Spinal cord (tissue), 10 donors: ENCODE results near the gene GHRH. TPM values are rescaled to one million over a fixed set of nuclear protein-coding genes. Genes with fewer than 3 reads are reported as not detected.
A peak's percentile ranks its signal among the peaks of the same experiment; 100 is the strongest.

ENCODE experiments used
- DNase-seq, 6 donors: peaks; one replicate each; pipeline versions ENCODE4 v3.0.0 to v3.0.0-alpha.2; 2013 to 2015; ENCODE audit warnings: low spot score in 6 of 6, low read depth in 4 of 6
- H3K27ac ChIP-seq: one replicate; pipeline ENCODE4 v1.5.1; 2013; ENCODE audit warnings: low read depth, low read length, control low read depth
- H3K27me3 ChIP-seq: one replicate; pipeline ENCODE4 v1.6.1; 2013; ENCODE audit warnings: low read length; ENCODE audit not compliant: control insufficient read depth, insufficient read depth
- H3K36me3 ChIP-seq: one replicate; pipeline ENCODE4 v1.6.1; 2013; ENCODE audit warnings: low read length; ENCODE audit not compliant: control insufficient read depth, insufficient read depth
- H3K4me1 ChIP-seq: one replicate; pipeline ENCODE4 v1.6.1; 2013; ENCODE audit warnings: low read length; ENCODE audit not compliant: control insufficient read depth, insufficient read depth
- H3K4me3 ChIP-seq: one replicate; pipeline ENCODE4 v1.5.1; 2013; ENCODE audit warnings: low read depth, low read length, control low read depth
- H3K9me3 ChIP-seq: one replicate; pipeline ENCODE4 v1.6.1; 2013; ENCODE audit warnings: low read length; ENCODE audit not compliant: control insufficient read depth, insufficient read depth
- WGBS: methylation state at CpG from one replicate; pipeline ENCODE4 v1.1.5; 2013; ENCODE audit warnings: missing lambda C conversion rate; ENCODE audit not compliant: insufficient coverage; 5-methylcytosine and 5-hydroxymethylcytosine counted together
- polyA plus RNA-seq, 2 donors: library from polyadenylated mRNA; unstranded; fragments of 120-200 nt; gene quantifications; one replicate each; pipeline ENCODE4 v1.2.1, GENCODE V29; 2013; ENCODE audit not compliant: insufficient read length in 2 of 2
- total RNA-seq, 2 donors: library from RNA; depleted of rRNA in 1 of 2; stranded (reverse); fragments of 120-200 nt in 1 of 2; fragments of >200 nt in 1 of 2; gene quantifications; one replicate each; pipeline versions ENCODE4 v1.2.3 to v1.2.4, GENCODE V29; 2013 to 2014
- donor health status: healthy.

GHRH gene
- total and polyA plus RNA-seq, 4 donors, result not detected

- DNase-seq, result peak in 2 of 6 donors; percentile 40 to 49
- Histone ChIP-seq H3K27me3 (no peaks in the 10 kb centered on the region), H3K9me3 (no peaks in the 10 kb centered on the region), H3K36me3 (peaks cover 44% of the 10 kb centered on the region), H3K4me3 (no peak overlapping the region), H3K4me1 (peaks cover 15% of the 10 kb centered on the region), H3K27ac (no peak overlapping the region)
- whole genome bisulfite sequencing, result 19% methylated on average over 2 of the region's 3 CpGs
Measured at GRCh38 chr20:37204056-37204455, 57.6 kb downstream of the GHRH start.

DNA sequence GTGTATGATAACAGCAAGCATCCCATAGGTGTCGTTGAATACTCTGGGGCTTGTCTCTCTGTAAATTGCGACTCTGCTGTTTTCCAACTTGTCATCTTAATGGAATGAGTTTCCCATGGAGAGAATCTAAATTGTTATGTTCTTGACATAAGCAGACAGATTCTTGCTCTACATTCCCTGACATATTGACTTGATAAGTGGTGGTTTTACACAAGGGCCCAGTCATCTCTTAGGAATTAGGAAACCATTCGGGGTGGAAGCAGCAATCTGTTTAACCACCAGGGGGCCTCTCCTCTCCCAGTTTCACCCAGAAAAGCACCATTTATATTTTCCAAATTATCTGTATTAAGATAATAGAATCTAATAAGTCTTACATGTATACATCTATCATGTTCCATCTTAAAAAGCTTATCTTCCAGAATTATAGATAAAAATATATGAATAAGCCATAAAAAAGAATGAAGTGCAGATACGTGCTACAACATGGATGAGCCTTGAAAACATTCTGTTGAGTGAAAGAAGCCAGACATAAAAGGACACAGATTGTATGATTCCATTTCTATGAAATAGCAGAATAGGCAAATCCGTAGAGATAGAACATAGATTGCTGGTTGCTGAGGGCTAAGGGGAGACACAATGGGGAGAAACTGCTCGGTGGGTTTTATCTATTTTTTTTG is 59.2 kb downstream of the GHRH start:
- Histone ChIP-seq H3K27ac (peak overlapping the region; percentile 67), H3K36me3 (peaks cover 45% of the 10 kb centered on the region)
- WGBS, result 100% methylated on average over 1 of the region's 6 CpGs

DNA sequence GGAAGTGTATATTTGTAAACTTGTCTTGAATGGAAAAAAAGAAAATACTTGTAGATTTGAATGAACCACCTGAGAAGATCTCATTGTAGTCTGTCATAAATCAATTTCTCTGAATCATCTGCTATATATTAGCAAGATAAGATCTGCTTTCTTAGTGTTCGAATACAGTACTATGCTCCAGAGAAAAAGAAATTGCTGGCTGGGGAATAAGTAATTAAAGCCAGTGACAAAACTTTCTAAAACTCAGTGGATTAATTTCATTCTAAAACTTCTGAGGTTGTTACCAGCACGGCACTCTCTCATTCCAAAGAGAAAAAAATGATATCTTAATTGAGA is 59.8 kb downstream of the GHRH start:
- Histone ChIP-seq H3K4me1 (peaks cover 18% of the 10 kb centered on the region), H3K9me3 (no peaks in the 10 kb centered on the region), H3K36me3 (peaks cover 41% of the 10 kb centered on the region), H3K27ac (peak overlapping the region; percentile 67), H3K4me3 (no peak overlapping the region), H3K27me3 (no peaks in the 10 kb centered on the region)
- WGBS, result no CpG with 5 or more reads among the region's 2 CpGs
- DNase-seq, result no peak

More for the DNA sequence above, 59.2 kb downstream of the GHRH start:
- H3K27me3 ChIP-seq, result no peaks in the 10 kb centered on the region
- no peak overlapping the region for H3K4me3 ChIP-seq
- no peaks in the 10 kb centered on the region for H3K9me3 ChIP-seq
- H3K4me1 ChIP-seq, result peaks cover 18% of the 10 kb centered on the region
- peak in 2 of 6 donors; percentile 81 to 82 for DNase-seq

Other genes with a start within 250 kb of the GHRH start
- 10 to 100 TPM; 15.3 to 15.4 TPM for gene RBL1, start 165.8 kb downstream of the GHRH start, total RNA-seq
- gene RBL1, start 165.8 kb downstream of the GHRH start, polyA plus RNA-seq, result 1 to 10 TPM; 6.4 to 7.4 TPM
- gene RPN2, start 82.5 kb downstream of the GHRH start, total RNA-seq, result 100 to 1,000 TPM; 135 to 233 TPM
- 100 to 1,000 TPM; 171 to 177 TPM for gene RPN2, start 82.5 kb downstream of the GHRH start, polyA plus RNA-seq
- gene MROH8, start 82.3 kb downstream of the GHRH start, total RNA-seq, result 1 to 10 TPM; 4.8 to 8.2 TPM
- 10 to 100 TPM in 1 of 2 donors, 1 to 10 TPM in 1; 8.2 to 11.1 TPM for gene MROH8, start 82.3 kb downstream of the GHRH start, polyA plus RNA-seq
- 10 to 100 TPM; 26.3 to 26.6 TPM for gene MANBAL, start 27.8 kb upstream of the GHRH start, total RNA-seq
- 10 to 100 TPM; 79.8 to 84.1 TPM for gene MANBAL, start 27.8 kb upstream of the GHRH start, polyA plus RNA-seq
- 10 to 100 TPM; 15.6 to 25.0 TPM for gene SRC, start 84.3 kb upstream of the GHRH start, total RNA-seq
- 10 to 100 TPM; 50.7 to 59.6 TPM for gene SRC, start 84.3 kb upstream of the GHRH start, polyA plus RNA-seq